GM19455 (cell line): Measurements from ENCODE around the gene IL23R.
"Not testable (repeated sequence)": the region's sequence is repeated elsewhere in the genome, so short reads cannot be mapped to it uniquely, and the experiment has no call there.

Source experiments
- ATAC-seq: cut with Tn5 transposase; IDR thresholded peaks from one replicate; pipeline ENCODE4 v1.9.1; 2021; ENCODE audit not compliant: unreplicated experiment

The IL23R gene, protein sequence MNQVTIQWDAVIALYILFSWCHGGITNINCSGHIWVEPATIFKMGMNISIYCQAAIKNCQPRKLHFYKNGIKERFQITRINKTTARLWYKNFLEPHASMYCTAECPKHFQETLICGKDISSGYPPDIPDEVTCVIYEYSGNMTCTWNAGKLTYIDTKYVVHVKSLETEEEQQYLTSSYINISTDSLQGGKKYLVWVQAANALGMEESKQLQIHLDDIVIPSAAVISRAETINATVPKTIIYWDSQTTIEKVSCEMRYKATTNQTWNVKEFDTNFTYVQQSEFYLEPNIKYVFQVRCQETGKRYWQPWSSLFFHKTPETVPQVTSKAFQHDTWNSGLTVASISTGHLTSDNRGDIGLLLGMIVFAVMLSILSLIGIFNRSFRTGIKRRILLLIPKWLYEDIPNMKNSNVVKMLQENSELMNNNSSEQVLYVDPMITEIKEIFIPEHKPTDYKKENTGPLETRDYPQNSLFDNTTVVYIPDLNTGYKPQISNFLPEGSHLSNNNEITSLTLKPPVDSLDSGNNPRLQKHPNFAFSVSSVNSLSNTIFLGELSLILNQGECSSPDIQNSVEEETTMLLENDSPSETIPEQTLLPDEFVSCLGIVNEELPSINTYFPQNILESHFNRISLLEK

GRCh38 chr1:67166196-67166595 is at the start of gene IL23R:
Gene IL23R (plus strand): TSS chr1:67166454. CDS start chr1:67168121, 1,667 bp downstream.
- ATAC-seq = peak; percentile 89

- ATAC-seq = no peak
Observed at GRCh38 chr1:67118191-67118590, 48.1 kb upstream of the IL23R start.

DNA sequence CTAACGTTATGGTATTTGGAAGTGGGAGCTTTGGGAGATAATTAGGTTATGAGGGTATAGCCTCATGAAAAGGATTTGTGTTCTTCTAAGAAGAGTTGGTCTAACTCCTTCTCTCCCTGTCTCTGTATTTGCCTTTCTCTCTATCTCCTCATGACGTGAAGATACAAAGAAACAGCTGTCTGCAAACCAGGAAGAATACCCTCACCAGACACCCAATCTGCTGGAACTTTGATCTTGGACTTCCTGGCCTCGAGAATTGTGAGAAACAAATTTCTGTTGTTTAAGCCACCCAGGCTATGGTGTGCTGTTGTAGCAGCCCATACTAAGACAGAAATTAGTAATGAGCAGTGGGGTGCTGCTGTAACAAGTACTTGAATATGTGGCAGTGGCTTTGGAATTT is 47.6 kb upstream of the IL23R start:
- ATAC-seq = no peak

- ATAC-seq = no peak
Observed at GRCh38 chr1:67120855-67121619, 45.2 kb upstream of the IL23R start.

GRCh38 chr1:67124455-67124854 is 41.8 kb upstream of the IL23R start:
- ATAC-seq = no peak

- ATAC-seq = no peak
Observed at GRCh38 chr1:67126111-67126746, 40.0 kb upstream of the IL23R start.

DNA sequence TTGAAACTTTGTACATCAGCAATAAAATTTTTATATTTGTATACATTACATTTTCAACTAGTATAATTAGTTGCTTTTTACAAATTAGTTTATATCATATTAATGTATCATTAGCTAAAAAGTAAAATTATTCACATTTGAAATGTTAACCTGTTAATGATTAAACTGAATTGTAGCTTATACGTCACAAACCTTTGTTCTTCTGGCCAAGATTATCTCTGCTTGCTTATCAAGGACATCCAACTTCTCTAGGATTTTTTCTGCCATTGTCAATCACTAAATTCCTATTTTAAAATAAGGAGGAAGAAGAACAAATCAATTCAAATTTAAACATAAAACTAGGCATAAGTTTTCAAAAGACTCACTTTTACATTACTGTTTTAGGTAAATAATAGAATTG is 39.3 kb upstream of the IL23R start:
- no peak for ATAC-seq

DNA sequence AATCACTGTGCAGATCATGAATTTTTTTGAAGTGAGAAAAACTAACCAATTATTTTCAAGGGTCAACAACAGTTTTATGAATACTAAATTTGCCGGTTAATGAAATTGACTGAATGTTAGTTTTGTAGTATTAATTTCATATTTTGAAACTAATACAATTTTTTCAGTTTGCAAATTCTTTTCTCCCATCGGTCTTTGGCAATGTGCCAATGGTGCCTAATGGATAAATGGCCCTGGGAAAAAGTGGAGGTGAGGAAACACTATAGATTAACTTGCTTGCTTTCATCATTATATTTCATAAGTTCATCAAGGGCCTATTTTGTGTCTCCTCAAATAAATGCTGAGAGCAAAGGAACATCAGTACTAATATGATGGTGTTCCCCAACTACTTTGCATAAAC is 35.6 kb upstream of the IL23R start:
- no peak for ATAC-seq

- ATAC-seq = no peak
Observed at GRCh38 chr1:67133177-67133576, 33.1 kb upstream of the IL23R start.

- no peak for ATAC-seq
Observed at GRCh38 chr1:67134695-67135094, 31.6 kb upstream of the IL23R start, which contains the start of gene C1orf141. Gene C1orf141 (minus strand): TSS chr1:67134970. CDS start chr1:67127240, 7,730 bp downstream.

GRCh38 chr1:67135354-67135753 is 30.9 kb upstream of the IL23R start:
- no peak for ATAC-seq

GRCh38 chr1:67137307-67137753 is 28.9 kb upstream of the IL23R start:
- no peak for ATAC-seq

DNA sequence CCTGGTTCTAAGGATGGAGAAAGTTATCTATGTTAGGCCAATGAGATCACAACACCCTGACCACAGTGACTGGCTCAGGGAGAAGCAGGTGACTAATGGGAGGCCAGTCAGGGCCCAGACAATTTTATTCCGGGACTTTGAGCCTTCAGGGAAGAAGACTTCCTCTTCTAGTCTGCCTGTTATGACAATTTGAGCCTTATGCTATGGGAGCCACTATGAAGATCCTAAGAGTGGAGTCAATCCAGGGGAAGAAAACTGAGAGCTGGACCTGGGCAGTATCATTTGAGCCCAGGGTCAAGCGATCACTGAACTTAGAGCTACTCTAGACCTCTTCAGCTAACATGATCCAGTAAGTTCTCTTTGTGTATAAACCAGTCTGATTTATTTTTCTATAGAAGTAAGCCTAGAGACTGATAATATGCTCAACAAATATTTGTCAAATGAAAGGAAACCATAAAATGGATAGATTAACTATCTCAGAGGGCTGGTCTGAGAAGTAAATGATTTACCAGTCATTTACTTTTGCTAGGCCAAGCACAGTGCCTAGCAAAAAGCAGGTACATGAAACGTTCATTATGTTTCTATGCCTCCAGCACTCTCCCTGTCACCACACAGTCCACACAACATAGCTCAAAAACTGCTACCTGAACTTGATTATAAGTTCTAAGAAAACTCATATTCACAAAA is 27.3 kb upstream of the IL23R start:
- no peak for ATAC-seq

DNA sequence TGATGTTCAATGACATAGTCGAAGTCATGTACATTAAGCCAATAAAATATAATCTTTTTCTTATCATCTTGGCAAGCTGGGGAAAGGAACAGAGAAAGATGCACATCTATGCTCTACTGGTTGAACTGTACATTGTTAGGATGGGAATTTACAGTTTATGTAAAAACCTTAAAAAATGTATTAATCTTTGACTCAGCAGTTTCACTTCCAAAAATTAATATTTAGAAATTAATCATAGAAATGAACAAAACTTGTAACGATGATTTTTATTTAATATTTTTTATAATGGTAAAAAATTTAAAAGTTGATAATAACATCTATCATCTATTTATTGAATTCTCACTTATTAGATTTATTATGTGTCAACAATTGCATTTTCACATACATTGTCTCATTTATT is 25.8 kb upstream of the IL23R start:
- no peak for ATAC-seq

- not testable (repeated sequence) for ATAC-seq
Observed at GRCh38 chr1:67141832-67142231, 24.4 kb upstream of the IL23R start.

DNA sequence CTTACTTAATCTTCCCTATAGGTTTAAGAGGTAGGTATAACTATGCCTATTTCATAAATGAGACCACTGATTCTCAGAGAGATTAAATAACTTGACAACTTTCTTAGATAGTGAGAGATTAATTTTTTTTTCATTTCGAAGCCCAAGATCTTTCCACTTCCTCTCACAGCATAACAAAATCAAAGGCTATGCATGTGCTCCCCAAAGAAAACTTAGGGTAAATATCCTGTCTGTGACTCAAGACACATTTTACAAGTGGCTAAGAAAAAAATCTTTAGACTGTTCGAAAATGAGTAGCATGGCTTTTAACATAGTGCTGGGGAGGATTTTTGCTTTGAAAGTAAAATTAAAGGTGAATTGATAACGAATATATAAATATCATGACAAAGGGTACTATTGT is 23.3 kb upstream of the IL23R start:
- ATAC-seq = no peak

DNA sequence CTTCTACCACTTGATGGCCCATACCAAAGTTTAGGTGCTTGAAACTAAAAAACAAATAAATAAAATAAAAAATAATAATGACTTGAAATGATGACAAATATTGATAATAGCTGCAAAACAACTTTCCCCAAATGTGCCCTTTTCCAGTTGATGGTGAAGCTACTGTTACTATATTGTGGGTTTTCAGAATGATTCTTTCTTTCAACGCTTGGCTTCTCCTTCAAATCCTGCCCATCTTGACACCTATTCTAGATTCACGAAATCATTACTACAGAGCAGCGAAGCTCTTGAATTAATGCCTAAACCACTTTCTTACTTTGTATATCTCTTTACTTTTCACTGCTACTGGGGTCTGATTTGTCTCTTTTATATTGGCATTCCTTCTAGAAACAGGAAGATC is 22.3 kb upstream of the IL23R start:
- ATAC-seq = no peak

GRCh38 chr1:67144696-67145095 is 21.6 kb upstream of the IL23R start:
- ATAC-seq = no peak

DNA sequence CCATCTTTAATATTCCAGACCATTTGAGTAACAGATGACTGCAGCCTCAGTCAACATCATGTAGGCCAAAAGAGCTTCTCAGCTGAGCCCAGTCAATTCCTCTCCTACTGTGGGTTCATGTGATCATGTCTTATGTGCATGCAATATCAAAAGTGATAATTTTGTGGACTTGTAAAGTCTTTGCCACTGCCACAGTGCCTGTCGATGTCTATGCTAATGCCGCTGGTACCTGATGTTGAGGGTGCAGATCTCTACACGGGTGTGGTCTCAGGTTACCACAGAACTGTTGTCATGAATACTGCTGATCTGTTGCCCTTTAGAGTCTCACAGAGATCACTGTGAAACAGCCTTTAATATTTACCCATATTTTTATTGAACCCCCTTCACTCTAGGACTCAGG is 20.2 kb upstream of the IL23R start:
- ATAC-seq = no peak

DNA sequence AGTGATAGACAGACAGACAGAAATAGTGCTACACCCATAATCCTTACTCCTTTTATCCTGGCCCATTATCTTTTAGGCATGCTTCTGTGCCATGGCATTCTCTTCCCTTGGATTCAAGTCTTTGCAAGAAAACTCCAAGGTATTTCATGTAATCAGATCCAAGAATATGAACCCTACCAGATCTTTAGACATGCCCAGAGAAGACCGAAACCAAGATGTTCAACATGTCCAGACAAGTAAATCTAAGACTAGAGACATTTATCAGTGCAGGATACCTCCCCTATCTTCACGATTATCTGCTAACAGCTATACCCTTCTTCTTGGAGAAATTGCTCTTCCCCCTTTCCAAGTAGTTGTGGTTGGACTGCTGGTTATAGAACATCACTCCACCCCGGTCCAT is 19.7 kb upstream of the IL23R start:
- ATAC-seq = no peak

DNA sequence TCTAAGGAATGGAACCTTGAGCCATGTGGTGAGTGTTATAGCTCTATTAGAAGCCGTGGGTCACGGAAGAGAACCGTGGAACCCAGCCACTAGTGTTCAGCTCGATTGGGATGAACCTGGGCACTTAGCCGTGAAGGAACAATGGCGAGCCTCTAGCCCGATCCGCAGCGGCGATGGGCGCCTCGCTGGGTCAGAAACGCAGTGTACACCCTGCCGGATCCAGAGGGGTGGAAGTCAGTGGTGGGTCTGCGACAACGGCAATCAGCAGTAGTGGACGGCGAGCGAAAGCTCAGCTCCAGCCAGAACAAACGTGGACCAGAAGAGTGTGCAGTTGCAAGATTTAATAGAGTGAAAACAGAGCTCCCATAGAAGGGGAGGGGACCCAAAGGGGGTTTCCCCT is 18.3 kb upstream of the IL23R start:
- ATAC-seq = not testable (repeated sequence)
